ENCODE data around the gene POU3F2. TPM values are rescaled to one million over a fixed set of nuclear protein-coding genes. Genes with fewer than 3 reads are reported as not detected.

The POU3F2 gene
- polyA plus RNA-seq, 1 experiment, result not detected

DNA sequence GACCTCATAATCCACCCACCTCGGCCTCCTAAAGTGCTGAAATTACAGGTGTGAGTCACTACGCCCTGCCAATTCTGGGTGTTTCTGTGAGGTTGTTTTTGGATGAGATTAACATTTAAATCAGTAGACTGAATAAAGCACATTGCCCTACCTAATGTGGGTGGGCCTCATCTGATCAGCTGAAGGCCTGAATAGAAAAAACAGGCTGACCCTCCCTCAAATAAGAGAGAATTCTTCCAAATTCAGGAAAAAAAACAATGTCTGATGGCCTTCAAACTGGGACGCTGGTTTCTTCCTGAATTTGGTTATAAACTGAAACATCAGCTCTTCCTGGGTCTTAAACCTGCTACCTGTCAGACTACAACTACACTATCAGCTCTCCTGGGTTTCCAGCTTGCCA, 51.0 kb downstream of the POU3F2 start:
- TF ChIP-seq, protein P1, sequence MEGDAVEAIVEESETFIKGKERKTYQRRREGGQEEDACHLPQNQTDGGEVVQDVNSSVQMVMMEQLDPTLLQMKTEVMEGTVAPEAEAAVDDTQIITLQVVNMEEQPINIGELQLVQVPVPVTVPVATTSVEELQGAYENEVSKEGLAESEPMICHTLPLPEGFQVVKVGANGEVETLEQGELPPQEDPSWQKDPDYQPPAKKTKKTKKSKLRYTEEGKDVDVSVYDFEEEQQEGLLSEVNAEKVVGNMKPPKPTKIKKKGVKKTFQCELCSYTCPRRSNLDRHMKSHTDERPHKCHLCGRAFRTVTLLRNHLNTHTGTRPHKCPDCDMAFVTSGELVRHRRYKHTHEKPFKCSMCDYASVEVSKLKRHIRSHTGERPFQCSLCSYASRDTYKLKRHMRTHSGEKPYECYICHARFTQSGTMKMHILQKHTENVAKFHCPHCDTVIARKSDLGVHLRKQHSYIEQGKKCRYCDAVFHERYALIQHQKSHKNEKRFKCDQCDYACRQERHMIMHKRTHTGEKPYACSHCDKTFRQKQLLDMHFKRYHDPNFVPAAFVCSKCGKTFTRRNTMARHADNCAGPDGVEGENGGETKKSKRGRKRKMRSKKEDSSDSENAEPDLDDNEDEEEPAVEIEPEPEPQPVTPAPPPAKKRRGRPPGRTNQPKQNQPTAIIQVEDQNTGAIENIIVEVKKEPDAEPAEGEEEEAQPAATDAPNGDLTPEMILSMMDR (IDR thresholded peaks at IDR 0.05; ENCODE audit: insufficient read depth, low read depth, low read length), result no peak
- no peaks in the 10 kb centered on the region for H3K36me3 ChIP-seq (ENCODE audit: control insufficient read depth, insufficient read depth, low read length)
- H3K4me3 ChIP-seq (ENCODE audit: low read depth, low read length), result no peak overlapping the region
- CTCF ChIA-PET, result no interaction called here
- POLR2A ChIA-PET, result no interaction called here
- no peaks in the 10 kb centered on the region for H3K27me3 ChIP-seq (ENCODE audit: control insufficient read depth, insufficient read depth, low read length)
- no peak for DNase-seq (ENCODE audit: low read depth)

DNA sequence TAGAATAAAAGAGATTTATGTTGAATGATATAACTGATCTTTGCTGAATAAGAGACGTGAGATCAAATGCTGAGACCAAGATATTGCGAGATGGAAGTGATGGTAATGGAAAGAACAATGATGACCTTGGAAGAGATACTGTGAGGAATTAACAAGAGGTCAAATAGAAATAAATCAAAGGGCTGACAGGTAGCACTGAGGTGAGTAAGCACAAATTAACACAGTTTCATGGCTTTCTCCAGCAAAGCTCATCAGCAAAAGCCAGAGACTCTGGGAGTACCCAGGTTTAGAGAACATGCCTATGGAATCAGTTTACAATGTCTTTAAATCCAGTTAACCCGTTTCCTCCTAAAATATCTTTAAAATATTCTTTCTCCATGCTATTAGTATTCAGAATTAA, 53.3 kb downstream of the POU3F2 start:
- Histone ChIP-seq H3K27me3 (ENCODE audit: control insufficient read depth, insufficient read depth, low read length) (no peaks in the 10 kb centered on the region), H3K36me3 (ENCODE audit: control insufficient read depth, insufficient read depth, low read length) (no peaks in the 10 kb centered on the region), H3K4me3 (ENCODE audit: low read depth, low read length) (no peak overlapping the region)
- ChIA-PET CTCF (interaction anchor here (0.9 kb wide), 1 partner anchor 39 kb away, joined by 3 read pairs; no protein-coding TSS in a partner anchor), POLR2A (no interaction called here)
- no peak for DNase-seq (ENCODE audit: low read depth)
- TF ChIP-seq, protein P1 (IDR thresholded peaks at IDR 0.05; ENCODE audit: insufficient read depth, low read depth, low read length), result no peak

Other genes starting within 250 kb of the POU3F2 start
- gene FBXL4, start 113.4 kb downstream of the POU3F2 start, polyA plus RNA-seq (2011; rRNA removed), result 10.5 and 17.8 TPM in 2 replicates

Measured in BJ (cell line).